PC-9 (cell line): ENCODE results near the gene RBFOX1. TPM values are rescaled to one million over a fixed set of nuclear protein-coding genes. Genes with fewer than 3 reads are reported as not detected.

Experiments used
- BruUV-seq: library from RNA; stranded (reverse); fragments of 400-500 nt; replicated peaks from 2 replicates; lab custom pipeline; 2021; lab: Mats Ljungman, UMichigan
- CTCF ChIA-PET: fragments of 300-600 bp; sonication (Branson Sonifier 250); formaldehyde crosslinking; loops from one replicate; lab custom pipeline; 2022; ENCODE audit warnings: antibody characterized with exemption; lab: Charles Lee
- POLR2A ChIA-PET: fragments of 300-600 bp; sonication (Branson Sonifier 250); formaldehyde crosslinking; loops from one replicate; lab custom pipeline; 2022; ENCODE audit warnings: antibody characterized with exemption; ENCODE audit not compliant: unreplicated experiment; lab: Charles Lee
- DNase-seq, 2 experiments: peaks; one replicate each; pipeline versions ENCODE4 v3.0.0 to v3.0.0-alpha.2; 2015 to 2022; ENCODE audit warnings: mixed read lengths in 1 of 2
- H2AFZ ChIP-seq: fragments of 200-600 bp; sonication (generic); 2 replicates; pipeline ENCODE4 v1.8.1; 2017; ENCODE audit warnings: antibody characterized with exemption
- H3F3A ChIP-seq: fragments of 200-600 bp; sonication (generic); 2 replicates; pipeline ENCODE4 v1.8.1; 2017; ENCODE audit warnings: antibody characterized with exemption, mild to moderate bottlenecking, low read depth; ENCODE audit not compliant: insufficient read depth
- H3K27ac ChIP-seq: fragments of 200-600 bp; sonication (generic); 2 replicates; pipeline ENCODE4 v1.6.1; 2016; ENCODE audit warnings: mixed run types
- H3K27me3 ChIP-seq: fragments of 200-600 bp; sonication (generic); 2 replicates; pipeline ENCODE4 v1.6.1; 2016; ENCODE audit warnings: low read depth, mixed run types; ENCODE audit not compliant: insufficient read depth
- H3K36me3 ChIP-seq: fragments of 200-600 bp; sonication (generic); 2 replicates; pipeline ENCODE4 v1.6.1; 2016; ENCODE audit warnings: low read depth, mixed run types
- H3K4me1 ChIP-seq: fragments of 200-600 bp; sonication (generic); replicated peaks from 2 replicates; pipeline ENCODE4 v1.6.1; 2016; ENCODE audit warnings: mixed run types; ENCODE audit not compliant: insufficient read depth
- H3K4me2 ChIP-seq: fragments of 200-600 bp; sonication (generic); 2 replicates; pipeline ENCODE4 v1.6.1; 2017; ENCODE audit warnings: mixed run types
- H3K4me3 ChIP-seq: fragments of 200-600 bp; sonication (generic); 2 replicates; pipeline ENCODE4 v1.6.1; 2016; ENCODE audit warnings: mixed run types
- H3K79me2 ChIP-seq: fragments of 200-600 bp; sonication (generic); 2 replicates; pipeline ENCODE4 v1.6.1; 2017; ENCODE audit warnings: low read depth, mixed run types
- H3K9me2 ChIP-seq: fragments of 200-600 bp; sonication (generic); 2 replicates; pipeline ENCODE4 v1.8.1; 2017; ENCODE audit warnings: mild to moderate bottlenecking; ENCODE audit not compliant: insufficient read depth
- H3K9me3 ChIP-seq: fragments of 200-600 bp; sonication (generic); 2 replicates; pipeline ENCODE4 v1.8.1; 2016; ENCODE audit warnings: low read depth; ENCODE audit not compliant: insufficient read depth
- H4K20me1 ChIP-seq: fragments of 200-600 bp; sonication (generic); 2 replicates; pipeline ENCODE4 v1.8.1; 2017; ENCODE audit not compliant: insufficient read depth
- CTCF ChIP-seq: fragments of 200-600 bp; sonication (generic); conservative IDR thresholded peaks from 2 replicates; pipeline ENCODE4 v1.6.1; 2017; ENCODE audit warnings: mixed run types, antibody characterized with exemption, mild to moderate bottlenecking, moderate library complexity
- EZH2 ChIP-seq: fragments of 200-600 bp; sonication (generic); IDR thresholded peaks from 2 replicates; pipeline ENCODE4 v1.8.0; 2017; ENCODE audit warnings: antibody characterized with exemption, low read depth
- intact Hi-C: fragments of 100-400 bp; cut with micrococcal nuclease; formaldehyde crosslinking; loops from one replicate; pipeline ENCODE4 v1.10.0; 2022; ENCODE audit not compliant: unreplicated experiment
- total RNA-seq: library from RNA; stranded (reverse); gene quantifications from 2 replicates; pipeline ENCODE4 v1.2.3, GENCODE V29; 2021

Gene RBFOX1
- total RNA-seq, 1 experiment from 2014 or later = not detected

GRCh38 chr16:7289299-7289698 is 43.3 kb upstream of the RBFOX1 start:
- no peak overlapping the region for H3K4me3 ChIP-seq
- no peaks in the 10 kb centered on the region; the same call in 1 of the 2 replicates for H4K20me1 ChIP-seq
- H2AFZ ChIP-seq = no peak overlapping the region
- DNase-seq = no peak
- no peaks in the 10 kb centered on the region for H3K27me3 ChIP-seq
- TF ChIP-seq EZH2 (no peak), CTCF (no peak)
- ChIA-PET POLR2A (no interaction called here), CTCF (no interaction called here)
- H3K9me3 ChIP-seq = no peaks in the 10 kb centered on the region
- H3K36me3 ChIP-seq = no peaks in the 10 kb centered on the region
- H3K79me2 ChIP-seq = no peaks in the 10 kb centered on the region
- intact Hi-C loops = no loop called here
- no peaks in the 10 kb centered on the region for H3K9me2 ChIP-seq
- no peak overlapping the region for H3K27ac ChIP-seq
- H3K4me2 ChIP-seq = no peak overlapping the region
- no peaks in the 10 kb centered on the region for H3F3A ChIP-seq
- no TSS peak for BruUV-seq
- H3K4me1 ChIP-seq = no peaks in the 10 kb centered on the region

- H4K20me1 ChIP-seq = no peaks in the 10 kb centered on the region; the same call in 1 of the 2 replicates
- no peak overlapping the region for H3K4me2 ChIP-seq
- no peak overlapping the region for H2AFZ ChIP-seq
- no peak overlapping the region for H3K27ac ChIP-seq
- no peaks in the 10 kb centered on the region for H3K27me3 ChIP-seq
- H3K4me1 ChIP-seq = no peaks in the 10 kb centered on the region
- POLR2A ChIA-PET = no interaction called here
- no peaks in the 10 kb centered on the region for H3F3A ChIP-seq
- CTCF ChIA-PET = interaction anchor here (0.6 kb wide), 1 partner anchor 1443 kb away, joined by 3 read pairs; no protein-coding TSS in a partner anchor
- H3K36me3 ChIP-seq = no peaks in the 10 kb centered on the region
- DNase-seq = no peak
- H3K9me2 ChIP-seq = no peaks in the 10 kb centered on the region
- intact Hi-C loops = no loop called here
- BruUV-seq = no TSS peak
- no peaks in the 10 kb centered on the region for H3K9me3 ChIP-seq
- H3K4me3 ChIP-seq = no peak overlapping the region
- H3K79me2 ChIP-seq = no peaks in the 10 kb centered on the region
- no peak for TF ChIP-seq CTCF
- no peak for TF ChIP-seq EZH2
Measured at GRCh38 chr16:7290682-7291081, 42.0 kb upstream of the RBFOX1 start.

GRCh38 chr16:7294020-7294419 is 38.6 kb upstream of the RBFOX1 start:
- ChIA-PET POLR2A (no interaction called here), CTCF (no interaction called here)
- Histone ChIP-seq H3K4me1 (no peaks in the 10 kb centered on the region), H3F3A (no peaks in the 10 kb centered on the region), H4K20me1 (no peaks in the 10 kb centered on the region; the same call in 1 of the 2 replicates), H3K4me3 (no peak overlapping the region), H2AFZ (no peak overlapping the region), H3K36me3 (no peaks in the 10 kb centered on the region), H3K9me3 (no peaks in the 10 kb centered on the region), H3K27ac (no peak overlapping the region), H3K27me3 (peaks cover 16% of the 10 kb centered on the region), H3K9me2 (no peaks in the 10 kb centered on the region), H3K79me2 (no peaks in the 10 kb centered on the region), H3K4me2 (no peak overlapping the region)
- TF ChIP-seq CTCF (no peak), EZH2 (no peak)
- intact Hi-C loops = no loop called here
- no peak for DNase-seq
- no TSS peak for BruUV-seq
